Activated CD8-positive, alpha-beta memory T cell treated with anti-CD3 and anti-CD28 coated beads for 4 hours (primary cell): ENCODE data around the gene ASB16.
"Not testable (repeated sequence)": the region's sequence is repeated elsewhere in the genome, so short reads cannot be mapped to it uniquely, and the experiment has no call there.

Source experiments
- DNase-seq, 2 donors: peaks; one replicate each; pipeline ENCODE4 v3.0.0-alpha.2; 2020; ENCODE audit warnings: low read depth in 2 of 2

The ASB16 gene

GRCh38 chr17:44146375-44147346, 23.8 kb upstream of the ASB16 start:
- no peak for DNase-seq

- DNase-seq = no peak
Measured at GRCh38 chr17:44147812-44148211, 22.7 kb upstream of the ASB16 start.

GRCh38 chr17:44149066-44149465, 21.4 kb upstream of the ASB16 start:
- DNase-seq = not testable (repeated sequence)

GRCh38 chr17:44149750-44150329, 20.7 kb upstream of the ASB16 start:
- no peak for DNase-seq

GRCh38 chr17:44152875-44153274, 17.6 kb upstream of the ASB16 start:
- DNase-seq = no peak

GRCh38 chr17:44155488-44155887, 15.0 kb upstream of the ASB16 start:
- DNase-seq = no peak

GRCh38 chr17:44159519-44160210, 10.8 kb upstream of the ASB16 start:
- peak in 1 of 2 donors; percentile 20 for DNase-seq

- DNase-seq = no peak
Measured at GRCh38 chr17:44164476-44164875, 6.0 kb upstream of the ASB16 start.

- DNase-seq = no peak
Measured at GRCh38 chr17:44167181-44167861, 3.2 kb upstream of the ASB16 start.

- DNase-seq = no peak
Measured at GRCh38 chr17:44170135-44170498, 387 bp upstream of the ASB16 start.

GRCh38 chr17:44171931-44172455, 1.5 kb downstream of the ASB16 start:
- DNase-seq = no peak

- DNase-seq = no peak
Measured at GRCh38 chr17:44174427-44174826, 3.9 kb downstream of the ASB16 start.

GRCh38 chr17:44176257-44176656, 5.8 kb downstream of the ASB16 start:
- no peak for DNase-seq

- no peak for DNase-seq
Measured at GRCh38 chr17:44176671-44177501, 6.4 kb downstream of the ASB16 start.

- no peak for DNase-seq
Measured at GRCh38 chr17:44177640-44178039, 7.1 kb downstream of the ASB16 start.

- DNase-seq = no peak
Measured at GRCh38 chr17:44178133-44178532, 7.6 kb downstream of the ASB16 start.

- no peak for DNase-seq
Measured at GRCh38 chr17:44183024-44183423, 12.5 kb downstream of the ASB16 start.

GRCh38 chr17:44184212-44184810, 13.8 kb downstream of the ASB16 start:
- DNase-seq = no peak

GRCh38 chr17:44186307-44187130, 16.0 kb downstream of the ASB16 start, which contains the start of gene TMUB2:
TSS of gene TMUB2 (plus strand) at chr17:44186972. CDS start at chr17:44187709, 737 bp downstream.
- peak; percentile 98 to 99 for DNase-seq
